HG03442 (cell line): ENCODE results near the gene MED27.

Experiments
- ATAC-seq: cut with Tn5 transposase; IDR thresholded peaks from one replicate; pipeline ENCODE4 v1.9.1; 2021; ENCODE audit warnings: mild to moderate bottlenecking, moderate library complexity; ENCODE audit not compliant: unreplicated experiment

MED27 gene

DNA sequence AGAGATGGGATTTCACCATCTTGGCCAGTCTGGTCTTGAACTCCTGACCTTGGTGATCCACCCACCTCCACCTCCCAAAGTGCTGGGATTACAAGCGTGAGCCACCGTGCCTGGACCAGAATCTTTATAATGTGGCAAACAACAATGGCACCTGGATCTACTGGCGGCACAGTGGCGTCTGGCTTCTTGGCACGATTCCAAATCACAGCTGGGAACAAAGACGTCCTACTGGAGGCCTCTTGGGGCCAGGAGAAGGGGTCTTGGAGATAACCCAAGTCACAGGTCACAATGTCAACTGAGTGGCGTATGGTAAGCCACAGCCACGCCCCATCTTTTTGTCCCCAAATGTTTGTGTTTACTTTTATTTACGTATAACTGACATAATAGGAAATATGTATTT, 262.0 kb downstream of the MED27 start:
- no peak for ATAC-seq

DNA sequence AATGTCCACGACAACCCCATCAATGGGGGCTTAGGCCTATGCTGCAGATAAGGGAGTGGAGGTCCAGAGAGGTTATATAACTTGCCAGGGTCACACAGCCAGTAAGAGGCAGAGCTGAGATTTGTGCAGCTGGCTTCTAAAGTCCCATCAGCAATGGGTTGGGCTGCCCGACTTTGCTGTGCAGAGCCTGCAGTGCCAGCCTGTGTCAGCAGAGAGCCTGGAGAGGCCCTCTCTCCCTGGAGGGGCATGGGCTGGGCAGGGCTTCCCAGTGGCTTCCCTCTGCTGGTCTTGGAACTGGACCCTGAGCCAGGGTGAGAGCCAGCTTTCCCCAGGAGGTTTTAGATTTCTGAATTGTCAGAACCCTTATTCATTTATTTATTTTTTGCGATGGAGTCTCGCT, 262.6 kb downstream of the MED27 start:
- ATAC-seq = no peak

DNA sequence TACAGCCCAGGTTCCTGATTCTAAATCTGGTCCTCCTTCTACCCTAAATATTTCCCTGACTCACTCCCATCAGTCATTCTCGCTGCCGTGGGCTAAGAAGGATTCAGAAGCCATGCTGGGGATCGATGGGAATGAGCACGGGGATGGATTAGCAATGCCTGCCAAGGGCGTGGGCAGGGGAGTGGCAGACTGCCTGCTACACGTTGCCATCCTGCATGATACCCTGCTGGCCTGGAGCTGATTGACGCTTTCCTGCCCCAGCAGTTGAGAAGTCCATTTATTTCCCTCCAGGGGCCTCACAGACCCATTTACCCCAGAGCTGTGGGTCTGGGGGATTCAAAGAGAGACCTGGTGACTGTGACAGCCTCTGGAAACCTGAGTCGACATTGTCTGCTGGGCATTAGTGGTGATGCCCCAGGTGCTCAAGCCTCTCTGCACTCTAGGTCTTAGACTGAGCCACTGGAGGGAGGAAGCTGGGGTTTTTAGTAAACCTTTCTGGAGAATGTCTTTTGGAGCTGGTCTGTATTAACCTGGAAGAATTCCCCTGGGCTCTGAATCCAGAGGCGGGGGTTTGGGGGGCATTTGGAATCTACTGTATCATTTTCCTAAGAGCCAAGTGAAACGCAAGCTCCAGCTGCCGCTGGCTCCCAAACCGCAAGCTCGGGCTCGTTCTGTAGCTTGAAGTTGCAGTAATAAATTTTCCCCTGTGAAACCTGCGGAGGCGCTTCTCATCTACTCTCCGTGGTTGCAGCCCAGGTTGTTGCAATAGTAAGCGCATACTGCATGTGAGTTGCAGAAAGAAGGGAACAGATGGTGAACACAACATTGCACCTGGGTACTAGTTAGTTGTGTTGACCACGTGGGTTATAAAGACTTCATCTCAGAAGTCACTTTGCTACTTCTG, 263.4 kb downstream of the MED27 start:
- no peak for ATAC-seq

DNA sequence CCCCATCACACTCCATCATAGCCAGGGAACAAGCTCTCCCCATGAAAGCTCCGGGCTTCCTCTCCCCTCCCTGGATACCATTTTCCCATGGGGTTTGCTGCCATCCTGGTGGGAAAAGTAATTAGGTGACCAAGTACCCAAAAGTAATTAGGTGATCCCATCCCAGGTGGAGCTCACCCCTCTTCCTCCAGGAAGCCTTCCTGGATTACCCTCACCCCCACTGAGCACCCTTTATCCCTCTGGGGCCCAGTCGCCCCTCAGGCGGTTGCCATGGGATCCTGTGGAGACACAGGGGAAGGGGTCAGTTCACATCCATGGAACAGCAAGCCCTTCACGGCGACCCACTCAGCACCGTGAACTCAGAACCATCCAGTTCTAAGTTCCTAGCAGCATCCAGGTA, 265.0 kb downstream of the MED27 start:
- ATAC-seq = no peak

DNA sequence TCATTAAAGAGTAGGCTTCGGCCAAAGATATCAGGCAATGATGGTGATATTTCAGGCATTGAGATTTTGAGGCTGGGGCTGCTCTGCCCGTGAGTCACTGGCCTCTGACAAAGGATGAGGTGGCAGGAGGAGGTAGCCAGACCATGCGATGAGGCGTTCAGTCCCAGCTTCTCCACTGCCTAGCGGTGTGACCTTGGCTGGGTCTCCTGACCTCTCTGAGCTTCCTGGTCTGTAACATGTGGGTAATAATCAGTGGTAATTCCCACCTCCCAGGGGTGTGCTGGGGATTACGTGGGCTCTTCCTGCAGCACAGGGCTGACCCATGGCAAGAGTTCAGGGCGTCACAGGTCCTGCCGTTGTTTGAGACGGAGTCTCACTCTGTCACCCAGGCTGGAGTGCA, 266.6 kb downstream of the MED27 start:
- no peak for ATAC-seq

DNA sequence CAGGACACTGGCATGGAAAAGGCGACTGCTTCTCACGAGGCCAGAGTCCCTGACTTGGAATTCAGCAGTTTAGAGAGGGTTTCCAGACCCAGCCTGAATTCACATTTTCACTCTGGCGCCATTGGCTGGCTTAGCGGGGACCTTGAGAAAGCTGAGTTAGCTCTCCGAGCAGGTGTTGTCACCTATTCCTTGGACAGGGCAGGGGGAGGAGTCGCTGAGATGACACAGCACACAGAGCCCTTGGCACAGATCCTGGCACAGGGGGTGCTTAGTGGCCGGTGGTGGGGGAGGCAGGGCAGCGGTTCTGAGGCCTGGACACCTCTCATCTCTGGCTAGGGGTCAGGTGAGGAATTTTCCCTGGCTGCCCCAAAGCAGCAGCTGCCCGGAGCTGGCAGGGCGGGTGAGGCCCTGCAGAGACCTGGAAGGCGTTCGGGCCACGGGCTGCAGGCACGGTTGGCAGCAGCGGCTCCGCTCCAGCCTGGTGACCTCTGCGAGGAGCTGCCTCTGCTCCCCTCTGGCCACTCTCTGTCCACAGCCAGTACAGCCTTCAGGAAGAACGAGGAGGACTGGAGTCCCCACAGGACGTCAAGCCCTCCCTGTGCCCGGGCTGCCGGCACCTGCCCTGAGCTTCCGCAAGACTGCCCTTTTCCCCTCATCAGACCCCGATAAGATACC, 267.4 kb downstream of the MED27 start:
- ATAC-seq = no peak

DNA sequence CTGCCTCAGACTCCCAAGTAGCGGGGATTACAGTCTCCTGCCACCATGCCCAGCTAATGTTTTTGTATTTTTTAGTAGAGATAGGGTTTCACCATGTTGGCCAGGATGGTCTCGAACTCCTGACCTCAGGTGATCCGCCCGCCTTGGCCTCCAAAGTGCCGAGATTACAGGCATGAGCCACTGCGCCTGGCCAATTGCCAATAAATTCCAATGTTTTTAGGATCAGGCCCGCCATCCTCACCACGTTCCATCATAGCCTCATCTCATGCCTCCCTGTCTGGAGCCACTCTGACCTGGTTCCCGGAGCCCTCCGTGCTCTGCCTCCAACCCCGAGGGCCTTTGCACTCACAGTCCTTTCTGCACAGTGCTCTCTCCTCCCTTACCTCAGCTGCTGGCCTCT, 268.3 kb downstream of the MED27 start:
- no peak for ATAC-seq

DNA sequence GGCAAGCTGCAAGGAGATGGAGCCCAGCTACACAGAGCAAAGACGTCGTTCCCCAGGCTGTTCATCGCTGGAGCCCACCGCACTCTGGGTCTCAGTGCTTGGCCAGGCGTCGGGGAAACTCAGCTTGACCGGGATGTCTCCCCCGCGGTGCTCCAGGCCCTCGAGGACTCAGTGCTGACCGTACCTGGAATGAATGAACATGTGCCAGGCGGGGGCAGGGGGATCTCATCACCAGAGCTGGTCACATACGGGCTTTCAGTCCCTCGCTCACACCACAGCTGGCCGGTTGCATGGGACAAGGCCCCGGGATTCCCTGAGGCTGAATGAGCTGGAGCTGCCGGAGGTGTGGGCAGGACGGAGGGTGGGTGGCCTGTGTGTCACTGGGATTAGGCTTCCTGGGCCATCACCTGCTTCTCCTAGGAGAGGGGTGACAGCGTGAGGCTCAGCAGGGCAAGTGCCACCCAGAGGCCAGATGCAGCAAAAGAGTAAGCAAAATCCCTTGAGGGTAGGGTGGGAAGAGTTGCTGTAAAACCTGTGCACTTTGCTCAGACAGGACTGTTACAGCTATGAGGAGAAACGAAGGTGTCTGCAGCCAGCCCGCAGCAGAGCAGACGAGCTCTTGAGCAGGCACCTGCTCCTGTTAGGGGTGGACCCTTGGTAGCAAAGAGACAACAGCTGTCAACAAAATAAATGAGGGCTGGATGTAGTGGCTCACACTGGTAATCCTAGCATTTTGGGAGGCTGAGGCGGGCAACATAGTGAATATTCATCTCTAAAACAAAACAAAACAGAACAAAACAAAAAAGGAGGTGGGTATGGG, 269.1 kb downstream of the MED27 start:
- ATAC-seq = no peak
